ENCODE measurements around the gene ANO1.

- TF ChIP-seq CTCF (IDR thresholded peaks at IDR 0.05) (no peak), ZFX (IDR thresholded peaks at IDR 0.05; ENCODE audit: borderline replicate concordance) (no peak)
Observed at GRCh38 chr11:70180906-70181305, 102.8 kb downstream of the ANO1 start.
